NCI-H1436 (cell line): Measurements from ENCODE around the gene RASSF3.
"Not testable (repeated sequence)": the region's sequence is repeated elsewhere in the genome, so short reads cannot be mapped to it uniquely, and the experiment has no call there.

Experiments
- DNase-seq: peaks from one replicate; lab custom pipeline; 2025; lab: John Stamatoyannopoulos, UW

The RASSF3 gene

DNA sequence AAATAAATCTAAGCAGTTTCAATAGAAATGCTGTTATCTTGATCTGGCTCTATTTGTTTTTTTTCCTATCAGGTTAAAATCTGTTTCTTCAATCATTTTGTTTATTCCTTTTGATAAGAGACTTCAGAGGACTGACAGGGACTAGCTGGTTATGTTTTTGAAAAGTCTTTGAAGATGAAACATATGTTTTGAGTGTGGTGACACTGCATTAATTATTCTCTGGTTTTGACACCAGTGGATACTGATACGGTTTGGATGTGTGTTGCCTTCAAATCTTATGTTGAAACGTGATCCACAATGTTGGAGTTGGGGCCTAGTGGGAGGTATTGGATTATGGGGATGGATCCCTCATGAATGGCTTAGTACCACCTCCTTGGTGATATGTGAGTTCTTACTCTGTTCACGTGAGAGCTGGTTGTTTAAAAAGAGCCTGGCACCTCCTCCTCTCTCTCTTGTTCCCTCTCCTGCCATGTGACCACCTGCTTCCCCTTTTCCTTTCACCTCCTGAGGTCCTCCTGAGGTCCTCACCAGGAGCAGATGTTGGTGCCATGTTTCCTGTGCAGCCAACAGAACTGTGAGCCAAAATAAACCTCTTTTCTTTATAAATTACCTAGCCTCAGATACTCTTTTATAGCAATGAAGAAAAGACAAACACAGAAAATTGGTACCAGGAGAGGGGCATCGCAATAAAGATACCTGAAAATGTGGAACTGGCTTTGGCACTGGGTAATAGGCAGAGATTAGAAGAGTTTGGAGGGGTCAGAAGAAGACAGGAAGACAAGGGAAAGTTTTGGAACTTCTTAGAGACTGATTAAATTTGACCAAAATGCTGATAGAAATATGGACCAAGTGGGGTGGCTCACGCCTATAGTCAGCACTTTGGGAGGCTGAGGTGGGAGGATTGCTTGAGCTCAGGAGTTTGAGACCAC lies 23.0 kb downstream of the RASSF3 start:
- no peak for DNase-seq

DNA sequence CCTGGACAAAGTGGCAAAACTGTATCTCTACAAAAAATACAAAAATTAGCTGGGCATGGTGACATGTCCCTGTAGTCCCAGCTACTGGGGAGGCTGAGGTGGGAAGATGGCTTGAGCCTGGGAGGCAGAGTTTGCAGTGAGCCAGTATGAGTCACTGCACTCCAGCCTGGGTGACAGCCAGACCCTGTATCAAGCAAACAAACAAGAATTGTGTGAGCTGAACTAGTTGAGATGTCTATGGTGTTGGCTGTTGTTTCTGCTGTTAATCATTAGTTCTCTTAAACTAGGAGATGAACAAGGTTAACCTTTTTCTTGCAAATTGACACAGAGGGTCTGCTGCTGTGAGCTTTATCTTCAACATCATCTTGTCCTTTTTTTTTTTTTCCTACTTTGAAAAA lies 23.6 kb downstream of the RASSF3 start:
- DNase-seq, result no peak

- no peak for DNase-seq
Observed at GRCh38 chr12:64634508-64635092, 24.3 kb downstream of the RASSF3 start.

DNA sequence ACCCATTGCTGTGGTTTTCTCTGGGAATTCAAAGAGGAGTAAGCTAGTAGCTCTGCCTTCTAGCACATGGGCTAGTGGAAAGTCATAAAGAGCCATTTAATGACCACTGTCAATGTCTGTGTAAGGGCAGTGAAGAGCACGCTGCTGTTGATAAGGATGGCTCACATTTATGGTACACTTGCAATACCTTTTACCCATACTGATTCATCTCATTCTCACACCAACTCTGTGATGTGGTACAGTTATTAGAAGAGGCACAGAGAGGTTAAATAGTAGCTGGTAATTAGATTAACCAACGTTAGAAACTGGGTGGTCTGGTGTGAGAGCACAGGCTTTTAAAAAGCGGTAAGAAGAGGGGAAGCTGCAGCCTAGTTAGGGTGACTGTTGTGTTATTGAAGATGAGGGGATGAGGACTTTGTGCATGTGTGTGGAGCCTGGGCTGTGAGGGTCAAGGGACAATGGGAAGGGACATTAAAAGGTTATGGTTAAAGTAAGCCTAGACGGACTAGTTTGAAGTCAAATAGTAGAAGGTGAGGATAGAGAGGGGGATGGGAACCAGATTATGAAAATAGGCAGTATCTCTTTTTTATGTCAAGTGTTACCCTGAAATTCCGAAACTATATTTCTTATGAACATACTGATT lies 25.2 kb downstream of the RASSF3 start:
- no peak for DNase-seq

DNA sequence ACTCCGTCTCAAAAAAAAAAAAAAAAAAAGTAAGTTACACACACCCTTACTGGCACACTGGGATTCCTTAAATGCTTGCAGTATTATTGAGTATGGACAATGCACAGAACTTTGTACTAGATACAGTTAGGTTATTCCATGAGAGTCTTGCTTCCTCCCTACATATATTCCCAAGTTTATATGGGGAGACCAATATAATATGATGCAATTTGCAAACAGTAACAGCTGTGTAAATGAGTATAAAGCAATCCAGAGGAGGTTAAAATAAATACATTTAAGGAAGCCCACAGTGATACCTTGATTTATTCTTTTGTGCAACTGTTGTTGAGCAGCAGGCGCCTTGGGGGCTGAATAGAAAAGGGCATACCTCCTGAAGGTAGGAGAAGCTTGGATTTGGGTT lies 26.6 kb downstream of the RASSF3 start:
- DNase-seq, result no peak

- no peak for DNase-seq
Observed at GRCh38 chr12:64639466-64639865, 29.2 kb downstream of the RASSF3 start.

DNA sequence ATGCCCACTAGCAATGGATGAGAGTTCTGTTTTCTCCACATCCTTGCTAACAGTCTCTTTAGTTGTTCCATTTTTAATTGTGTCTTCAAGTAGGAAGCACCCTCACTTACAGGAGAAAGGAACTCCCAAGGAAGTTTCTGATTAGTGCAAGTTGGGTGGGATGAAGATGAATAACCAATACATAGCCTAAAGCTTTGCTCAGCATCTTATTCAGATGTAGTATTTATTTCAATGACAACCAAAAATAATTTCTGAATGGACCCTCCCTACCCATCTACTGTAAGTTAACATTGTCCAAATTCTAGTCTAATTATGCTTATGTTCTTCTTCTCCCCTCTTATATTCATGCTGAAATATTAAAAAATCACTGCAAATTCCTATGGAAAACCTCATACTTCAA lies 36.0 kb downstream of the RASSF3 start:
- DNase-seq, result no peak

DNA sequence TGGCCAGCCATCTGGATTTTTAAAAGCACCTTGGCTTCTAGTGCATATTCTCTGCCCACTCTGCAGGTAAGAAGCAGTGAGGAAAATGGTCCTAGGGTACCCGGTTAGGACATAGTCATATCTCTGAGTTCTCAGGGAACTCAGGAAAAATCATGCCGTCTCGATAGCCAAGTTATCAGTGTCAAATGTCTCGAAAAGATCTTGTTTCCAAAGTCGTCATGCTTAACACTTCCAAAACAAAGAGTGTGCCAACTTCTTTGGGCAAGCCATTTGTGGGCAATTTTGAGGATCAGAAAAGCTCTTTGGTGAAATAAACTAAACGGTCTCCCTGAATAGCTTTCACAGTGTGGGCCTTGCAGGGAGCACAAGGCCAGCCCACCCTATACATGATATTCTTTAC lies 39.2 kb downstream of the RASSF3 start:
- DNase-seq, result no peak

DNA sequence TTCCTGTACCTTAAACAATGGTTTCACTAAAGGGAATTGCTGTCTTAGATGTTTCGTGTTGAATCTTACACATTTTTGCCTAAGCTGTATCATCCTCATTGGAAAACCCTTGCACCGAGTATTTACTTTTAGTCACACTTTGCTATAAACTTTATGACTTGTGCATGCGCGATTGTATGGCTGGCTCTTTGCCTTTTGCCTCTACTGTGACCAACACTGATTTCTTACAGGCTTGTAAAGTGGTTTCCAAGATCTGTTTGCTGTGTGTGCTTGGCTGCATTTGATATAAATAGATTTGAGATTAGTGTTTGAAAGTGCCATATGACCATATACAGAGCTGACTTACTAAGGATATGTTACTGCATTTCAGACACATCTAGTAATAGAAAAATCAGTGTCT lies 40.5 kb downstream of the RASSF3 start:
- DNase-seq, result no peak

DNA sequence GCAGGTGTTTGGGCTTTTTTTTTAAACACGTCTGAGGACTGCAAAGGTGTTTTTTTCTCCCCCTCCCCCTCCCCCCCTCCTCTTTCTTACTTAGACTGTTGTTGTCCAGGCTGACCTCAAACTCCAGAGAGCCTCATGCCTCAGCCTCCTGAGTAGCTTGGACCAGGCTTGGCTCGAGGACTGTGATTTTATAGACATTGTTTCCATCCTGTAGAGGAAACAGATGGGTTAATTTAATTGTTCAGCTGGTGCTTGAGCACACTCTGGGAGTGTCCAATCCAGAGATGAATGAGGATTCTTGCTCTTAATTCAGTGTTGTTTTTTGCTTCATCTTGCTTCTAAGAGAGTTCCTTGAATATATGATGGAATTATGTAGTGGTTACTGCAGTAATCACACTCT lies 42.1 kb downstream of the RASSF3 start:
- DNase-seq, result no peak

GRCh38 chr12:64653123-64653522 lies 42.8 kb downstream of the RASSF3 start:
- no peak for DNase-seq

GRCh38 chr12:64653907-64654306 lies 43.6 kb downstream of the RASSF3 start:
- DNase-seq, result not testable (repeated sequence)

DNA sequence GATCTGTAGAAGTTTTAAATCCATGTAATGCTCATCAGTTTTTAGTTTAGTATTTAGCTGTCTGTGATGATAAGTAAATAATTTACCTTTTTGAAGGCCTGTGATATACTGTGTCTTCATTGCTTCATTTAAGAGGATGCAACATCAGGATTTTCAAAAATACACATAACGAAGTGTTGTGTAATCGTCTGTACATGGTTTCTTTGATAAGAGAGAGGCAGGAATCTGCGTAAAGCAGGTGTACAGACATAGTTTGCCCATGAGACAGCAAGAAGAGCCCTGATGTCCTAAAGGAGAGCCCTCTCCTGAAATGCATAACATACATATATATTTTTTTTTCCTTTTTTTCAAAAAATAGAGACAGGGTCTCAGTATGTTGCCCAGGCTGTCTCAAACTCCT lies 44.8 kb downstream of the RASSF3 start:
- no peak for DNase-seq

GRCh38 chr12:64656429-64656828 lies 46.1 kb downstream of the RASSF3 start:
- no peak for DNase-seq

- DNase-seq, result no peak
Observed at GRCh38 chr12:64658892-64659481, 48.7 kb downstream of the RASSF3 start.

DNA sequence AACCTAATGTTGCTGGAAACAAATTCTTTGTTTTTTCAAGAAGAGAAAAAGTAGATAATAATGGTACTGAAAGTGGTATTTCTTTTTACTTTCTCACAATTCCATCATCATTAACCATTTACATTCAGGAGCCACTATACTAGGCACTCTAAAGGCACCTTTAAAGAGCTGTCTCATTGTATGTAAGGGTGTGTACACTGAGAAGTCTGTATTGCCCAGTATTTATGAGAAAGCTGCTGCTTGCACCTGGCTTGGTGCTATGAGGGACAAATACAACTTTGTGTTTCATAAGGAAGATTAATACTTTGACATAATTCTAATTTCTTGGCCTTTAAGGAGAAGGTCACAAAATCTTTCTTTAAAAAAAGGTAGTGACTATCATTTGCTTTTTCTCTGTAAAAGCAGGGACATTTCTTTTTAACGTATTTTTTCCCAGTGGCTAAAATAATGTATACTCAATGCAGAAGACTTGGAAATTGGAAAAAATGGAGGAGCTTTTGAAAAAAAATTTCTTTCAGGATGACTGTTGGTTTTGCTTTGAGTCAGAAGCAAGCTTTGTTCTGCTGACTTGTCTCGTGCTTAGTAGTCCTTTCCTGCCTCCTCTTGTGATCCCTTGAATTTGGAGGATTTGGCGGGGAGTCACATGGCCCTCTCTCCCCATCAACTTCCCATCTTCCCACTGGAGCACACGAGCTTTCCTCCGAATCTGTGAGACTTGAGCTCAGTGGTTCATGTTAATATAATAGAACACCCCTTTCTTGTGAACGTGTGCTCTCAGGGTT lies 50.1 kb downstream of the RASSF3 start:
- DNase-seq, result no peak

DNA sequence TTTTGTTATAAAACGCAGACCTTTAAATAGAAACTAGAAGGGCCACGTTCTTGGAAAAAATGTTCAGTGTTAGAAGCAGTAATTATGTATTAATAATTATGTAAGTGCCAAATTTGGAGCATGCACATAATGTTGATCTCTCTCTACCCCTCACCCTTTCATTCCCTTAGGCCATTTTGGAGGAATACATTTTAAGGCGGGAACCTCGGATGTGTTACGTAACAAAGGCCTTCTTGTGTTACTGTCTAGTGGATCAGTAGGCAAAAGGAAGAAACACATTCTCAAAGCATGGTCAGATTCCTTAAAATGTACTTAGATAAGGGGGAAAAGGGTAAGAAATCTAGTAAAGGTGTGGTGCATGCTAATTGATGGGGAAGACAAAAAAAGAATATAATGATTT lies 52.7 kb downstream of the RASSF3 start:
- DNase-seq, result no peak

DNA sequence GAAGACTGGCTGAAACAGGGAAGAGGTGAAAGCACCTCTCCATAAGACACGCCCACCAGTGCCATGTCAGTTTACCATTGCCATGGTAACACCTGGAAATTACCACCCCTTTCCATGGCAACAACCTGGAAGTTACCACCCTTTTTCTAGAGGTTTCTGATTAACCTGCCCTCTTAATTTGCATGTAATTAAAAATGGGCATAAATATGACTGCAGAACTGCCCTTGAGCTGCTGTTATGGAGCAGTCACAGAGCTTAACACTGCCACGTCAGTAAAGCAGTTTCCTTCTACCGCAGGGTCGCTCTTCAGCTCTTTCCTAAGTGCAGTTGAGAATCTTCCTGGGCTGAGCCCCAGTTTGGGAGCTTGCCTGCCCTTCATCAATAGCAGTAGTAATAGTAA lies 55.2 kb downstream of the RASSF3 start:
- no peak for DNase-seq

GRCh38 chr12:64666054-64666914 lies 56.0 kb downstream of the RASSF3 start:
- DNase-seq, result no peak

GRCh38 chr12:64667793-64668192 lies 57.5 kb downstream of the RASSF3 start:
- no peak for DNase-seq

- DNase-seq, result no peak
Observed at GRCh38 chr12:64669270-64669842, 59.1 kb downstream of the RASSF3 start.
